GM12872 (cell line): ENCODE data around the gene RNLS.

Source experiments
- TF ChIP-seq, protein P1 (sequence below): IDR thresholded peaks from 3 replicates; pipeline ENCODE4 v1.5.1; 2011; ENCODE audit warnings: low read depth, mild to moderate bottlenecking, low read length, moderate library complexity; ENCODE audit not compliant: insufficient read depth

The RNLS gene

DNA sequence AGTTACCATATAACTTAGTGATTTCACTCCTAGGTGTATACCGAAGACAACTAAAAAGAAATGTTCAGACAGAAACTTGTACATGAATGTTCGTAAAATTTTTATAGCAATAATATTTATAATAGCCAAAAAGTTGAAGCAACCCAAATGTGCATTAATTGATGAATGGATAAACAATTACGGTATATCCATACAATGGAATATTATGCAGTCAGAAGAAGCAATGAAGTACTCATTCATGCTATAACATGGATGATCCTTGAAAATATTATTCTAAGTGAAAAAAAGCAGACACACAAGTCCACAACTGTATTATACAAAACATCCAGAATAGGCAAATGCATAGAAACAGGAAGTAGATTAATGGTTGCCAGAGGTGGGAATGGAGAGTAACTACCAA is 183.9 kb downstream of the RNLS start:
- TF ChIP-seq, protein P1, sequence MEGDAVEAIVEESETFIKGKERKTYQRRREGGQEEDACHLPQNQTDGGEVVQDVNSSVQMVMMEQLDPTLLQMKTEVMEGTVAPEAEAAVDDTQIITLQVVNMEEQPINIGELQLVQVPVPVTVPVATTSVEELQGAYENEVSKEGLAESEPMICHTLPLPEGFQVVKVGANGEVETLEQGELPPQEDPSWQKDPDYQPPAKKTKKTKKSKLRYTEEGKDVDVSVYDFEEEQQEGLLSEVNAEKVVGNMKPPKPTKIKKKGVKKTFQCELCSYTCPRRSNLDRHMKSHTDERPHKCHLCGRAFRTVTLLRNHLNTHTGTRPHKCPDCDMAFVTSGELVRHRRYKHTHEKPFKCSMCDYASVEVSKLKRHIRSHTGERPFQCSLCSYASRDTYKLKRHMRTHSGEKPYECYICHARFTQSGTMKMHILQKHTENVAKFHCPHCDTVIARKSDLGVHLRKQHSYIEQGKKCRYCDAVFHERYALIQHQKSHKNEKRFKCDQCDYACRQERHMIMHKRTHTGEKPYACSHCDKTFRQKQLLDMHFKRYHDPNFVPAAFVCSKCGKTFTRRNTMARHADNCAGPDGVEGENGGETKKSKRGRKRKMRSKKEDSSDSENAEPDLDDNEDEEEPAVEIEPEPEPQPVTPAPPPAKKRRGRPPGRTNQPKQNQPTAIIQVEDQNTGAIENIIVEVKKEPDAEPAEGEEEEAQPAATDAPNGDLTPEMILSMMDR: no peak

DNA sequence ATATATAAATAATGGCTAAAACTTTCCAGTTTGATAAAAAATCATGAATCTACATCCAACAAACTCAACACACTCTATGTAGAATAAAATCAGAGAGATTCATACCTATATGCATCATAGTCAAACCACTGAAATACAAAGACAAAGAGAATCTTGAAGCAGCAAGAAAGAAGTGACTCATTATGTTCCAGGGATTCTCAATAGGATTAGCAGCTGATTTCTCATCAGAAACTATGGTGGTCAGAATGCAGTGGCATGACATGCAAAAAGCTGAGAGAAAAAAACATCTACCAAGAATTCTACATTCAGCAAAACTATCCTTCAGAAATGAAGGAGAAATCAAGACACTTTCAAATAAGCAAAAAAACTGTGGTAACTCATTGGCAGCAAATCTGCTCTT is 187.4 kb downstream of the RNLS start:
- TF ChIP-seq, protein P1: no peak

DNA sequence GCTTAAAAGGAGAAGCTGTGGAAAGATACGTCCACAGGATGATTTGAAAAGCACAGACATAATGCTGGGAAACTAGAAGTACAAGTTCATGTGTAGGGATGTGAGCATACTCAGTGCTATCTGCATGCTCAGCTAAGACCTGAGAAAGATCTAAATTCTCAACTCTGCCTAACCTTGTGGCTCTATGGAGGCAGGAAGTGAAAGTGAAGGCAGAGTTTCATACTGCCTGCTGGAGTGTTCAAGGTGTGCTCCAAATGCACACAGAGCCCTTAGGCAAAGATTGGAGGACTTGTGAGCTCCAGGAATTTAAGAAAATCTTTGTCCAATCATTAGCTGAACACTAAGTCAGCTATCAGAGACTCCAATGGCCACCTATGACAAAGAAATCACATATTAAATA is 190.9 kb downstream of the RNLS start:
- TF ChIP-seq, protein P1: no peak

DNA sequence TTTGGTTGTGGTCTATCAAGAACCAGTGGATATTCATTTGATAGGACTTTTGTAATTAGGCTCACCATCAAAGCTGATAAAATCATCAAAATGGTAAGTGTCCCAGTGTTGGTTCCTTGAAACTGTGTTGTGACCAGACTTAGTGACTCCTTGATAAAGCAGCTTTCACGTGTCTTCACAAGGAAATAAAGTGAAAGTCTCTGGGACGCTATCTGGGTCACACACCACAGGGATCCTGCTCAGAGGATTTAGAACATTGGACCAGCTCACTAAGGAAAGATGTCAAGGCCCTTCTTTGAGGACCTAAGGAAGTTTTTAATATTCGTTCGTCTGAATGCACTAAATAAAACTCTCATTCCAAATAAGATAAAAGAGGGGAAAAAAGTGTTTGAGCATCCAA is 193.1 kb downstream of the RNLS start:
- TF ChIP-seq, protein P1: no peak

DNA sequence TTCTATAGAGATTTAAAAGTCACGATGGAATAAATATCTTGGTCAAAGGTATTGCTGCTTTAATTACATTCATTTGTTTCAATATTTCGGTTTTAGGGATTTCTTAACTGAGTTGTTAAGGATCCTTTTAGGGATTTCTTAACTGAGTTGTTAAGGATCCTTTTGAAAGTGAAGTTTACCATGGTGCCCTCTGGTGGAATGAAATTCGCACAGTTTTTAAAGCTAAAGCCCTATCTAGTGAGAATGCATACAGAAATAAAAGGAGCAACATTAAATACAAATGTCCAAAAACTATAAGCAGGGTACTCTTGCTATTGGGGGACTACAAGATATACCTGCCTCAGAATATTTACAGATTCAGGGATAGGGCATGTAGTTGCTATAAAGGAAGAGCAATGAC is 193.7 kb downstream of the RNLS start:
- TF ChIP-seq, protein P1: peak; percentile 52

DNA sequence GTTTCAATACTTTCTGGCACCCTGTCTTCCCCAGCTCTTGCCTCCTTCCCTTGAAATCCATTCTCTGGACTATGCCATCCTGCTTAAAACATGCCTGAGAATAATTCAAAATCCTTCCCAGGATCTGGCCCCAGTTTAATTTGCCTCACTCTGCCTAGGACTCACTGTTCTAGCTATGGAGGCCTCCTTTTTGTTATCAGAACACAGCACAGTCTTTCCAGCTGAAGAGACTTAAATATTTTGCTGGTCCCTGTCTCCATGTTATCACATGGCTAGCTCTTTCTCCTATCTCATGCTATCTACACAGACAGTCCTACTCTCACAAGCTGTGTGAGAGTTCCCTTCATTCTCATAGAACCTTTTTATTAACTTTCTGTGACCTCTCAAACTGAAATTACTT is 194.8 kb downstream of the RNLS start:
- TF ChIP-seq, protein P1: no peak

DNA sequence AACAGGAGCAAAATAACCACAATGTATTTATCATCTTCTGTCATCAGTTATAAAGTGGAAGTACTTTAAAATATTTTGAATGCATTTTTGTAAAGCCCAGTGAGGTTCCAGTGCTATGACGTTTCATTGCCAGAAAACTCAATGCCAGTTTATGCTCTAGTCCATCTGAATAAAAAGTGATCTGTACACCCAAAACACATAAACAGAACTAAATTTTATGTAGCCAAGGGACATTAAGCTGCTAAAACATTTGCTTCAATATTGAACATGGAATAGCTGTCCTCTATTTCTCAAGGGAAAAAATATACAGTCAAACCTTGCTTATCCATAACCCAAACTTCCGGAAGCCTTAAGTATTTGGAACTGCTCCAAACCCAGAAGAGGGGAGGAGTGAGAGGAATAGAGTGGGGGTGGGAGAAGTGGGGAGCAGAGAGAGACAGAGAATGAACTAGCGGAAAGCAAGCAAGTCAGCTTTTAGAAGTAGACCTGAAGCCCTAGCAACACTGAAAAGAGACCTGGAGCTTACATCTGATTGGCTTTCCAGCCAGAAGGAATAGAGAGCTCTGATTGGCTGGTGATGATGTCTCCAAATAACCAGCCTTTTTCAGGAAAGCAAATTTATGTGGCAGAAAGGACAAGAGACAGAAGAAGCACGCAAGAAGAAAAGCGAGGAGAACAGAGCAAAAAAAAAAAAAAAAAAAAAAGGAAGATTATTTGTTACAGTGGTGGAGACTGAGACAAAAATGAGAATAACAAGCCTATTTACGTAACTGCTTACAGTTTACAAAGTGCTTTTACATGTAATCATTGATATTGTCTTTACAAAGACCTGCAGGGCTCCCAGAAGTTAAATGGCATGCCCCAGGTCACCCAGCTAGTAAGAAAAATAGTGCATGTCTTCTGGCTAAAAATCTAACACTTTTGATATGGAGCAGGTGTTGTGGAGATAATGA is 196.0 kb downstream of the RNLS start:
- TF ChIP-seq, protein P1: no peak
